IPS DF 19.7 (cell line): Measurements from ENCODE around the gene UAP1.

Experiments
- DNase-seq: peaks from one replicate; pipeline ENCODE4 v3.0.0-alpha.2; 2013; ENCODE audit warnings: low read depth, low spot score

The UAP1 gene

DNA sequence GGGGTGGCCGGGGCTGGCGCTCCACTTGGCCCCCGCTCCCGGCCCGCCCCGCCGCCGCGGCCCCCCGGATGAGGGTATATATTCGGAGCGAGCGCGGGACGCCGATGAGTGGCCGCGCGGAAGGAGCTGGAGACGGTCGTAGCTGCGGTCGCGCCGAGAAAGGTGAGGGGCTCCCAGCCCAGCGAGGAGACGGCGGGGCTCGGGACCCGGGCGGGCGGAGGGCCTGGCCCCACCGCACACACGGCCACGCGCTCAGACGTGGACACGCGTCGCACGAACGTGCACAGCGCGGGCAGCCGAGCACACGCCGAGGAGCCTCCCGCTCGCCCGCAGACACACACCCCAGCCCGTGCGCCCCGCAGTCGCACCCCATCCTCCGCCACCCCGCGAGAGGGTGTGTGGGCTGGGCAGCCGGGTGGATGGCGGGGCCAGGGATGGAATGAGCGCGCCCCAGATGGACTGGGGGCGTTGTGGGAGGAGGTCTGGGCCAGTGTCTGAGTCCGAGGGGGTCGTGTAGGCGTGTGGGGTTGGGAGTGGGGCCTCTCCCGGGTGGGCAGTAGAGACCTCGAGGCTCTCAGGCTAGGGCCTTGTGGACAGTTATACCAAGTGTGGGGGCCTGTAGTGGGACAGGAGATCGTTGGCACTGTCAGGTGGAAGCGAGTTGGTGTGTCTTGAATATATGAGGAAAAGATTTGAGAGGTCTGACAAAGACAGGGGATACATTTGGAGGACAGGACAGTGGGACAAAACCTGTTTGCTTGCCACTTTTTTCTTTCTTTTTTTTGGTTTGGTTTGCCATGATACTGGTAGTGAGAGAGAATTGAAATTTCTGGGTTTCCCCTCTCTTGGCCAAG is at the start of gene UAP1:
TSS of gene UAP1 (plus strand) at position 107 of the 854 bp plus-strand sequence. CDS start 4,347 bp downstream, outside the sequence.
- DNase-seq = no peak

DNA sequence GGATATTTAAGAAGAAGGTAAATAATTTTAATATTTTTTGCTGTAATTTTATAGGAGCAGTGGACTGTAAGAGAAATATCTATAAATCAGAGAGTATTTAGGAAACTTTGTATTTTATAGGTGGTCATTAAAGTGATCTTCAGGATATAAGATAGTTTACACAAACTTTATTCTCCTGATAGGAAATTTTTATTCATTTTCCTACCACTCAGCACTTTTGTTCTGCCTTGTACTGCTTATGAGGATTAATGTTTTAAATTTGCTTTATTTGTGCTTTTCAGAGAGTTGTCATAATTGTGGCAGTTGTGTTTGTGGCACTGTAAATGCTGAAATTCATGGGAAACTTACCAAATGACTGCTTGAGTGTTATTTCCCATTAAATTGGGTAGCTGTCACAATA is 34.2 kb upstream of the UAP1 start:
- no peak for DNase-seq

DNA sequence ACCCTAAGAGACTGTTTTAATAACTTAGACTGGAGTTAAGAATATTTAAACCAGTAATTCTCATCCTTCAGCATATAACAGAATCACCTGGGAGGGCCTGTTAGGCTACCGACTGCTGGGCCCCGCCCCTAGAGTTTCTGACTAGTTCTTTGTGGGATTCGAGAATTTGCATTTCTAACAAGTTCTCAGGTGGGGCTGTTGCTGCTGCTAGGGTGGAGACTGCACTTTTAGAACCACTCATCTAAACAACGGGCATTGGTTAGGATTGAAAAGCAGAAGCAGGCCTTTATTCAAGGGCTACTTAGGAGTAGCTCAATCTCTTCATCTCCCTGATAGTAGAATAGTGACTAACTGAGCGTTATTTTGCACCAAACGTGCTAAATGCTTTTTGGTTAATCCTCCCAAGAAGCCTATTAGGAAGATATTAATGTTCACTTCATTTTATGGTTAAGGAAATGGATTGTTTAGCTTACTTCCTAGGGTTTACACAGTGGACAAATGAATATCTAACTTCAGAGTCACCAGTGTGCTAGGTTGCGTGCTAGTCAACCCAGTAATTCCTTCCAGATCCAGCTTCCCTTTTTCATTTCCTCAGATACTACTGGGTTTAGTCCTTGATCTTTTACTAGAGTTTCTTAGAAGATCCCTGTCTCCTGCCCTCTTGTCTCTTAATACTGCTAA is 31.1 kb upstream of the UAP1 start:
- peak; percentile 28 for DNase-seq

DNA sequence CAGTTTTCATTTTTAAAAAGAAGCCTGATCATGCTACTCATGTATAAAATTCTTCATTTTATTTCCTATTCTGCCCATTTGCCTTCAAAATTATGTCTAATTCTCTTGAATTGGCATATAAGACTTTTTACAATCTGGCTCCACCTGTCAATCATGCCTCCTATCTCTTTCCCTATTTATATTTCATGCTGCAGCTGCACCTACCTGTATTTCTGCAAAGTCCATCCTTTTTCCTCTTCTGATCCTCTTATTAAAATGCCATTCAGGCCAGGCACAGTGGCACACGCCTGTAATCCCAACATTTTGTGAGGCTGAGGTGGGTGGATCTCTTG is 30.6 kb upstream of the UAP1 start:
- DNase-seq = no peak

DNA sequence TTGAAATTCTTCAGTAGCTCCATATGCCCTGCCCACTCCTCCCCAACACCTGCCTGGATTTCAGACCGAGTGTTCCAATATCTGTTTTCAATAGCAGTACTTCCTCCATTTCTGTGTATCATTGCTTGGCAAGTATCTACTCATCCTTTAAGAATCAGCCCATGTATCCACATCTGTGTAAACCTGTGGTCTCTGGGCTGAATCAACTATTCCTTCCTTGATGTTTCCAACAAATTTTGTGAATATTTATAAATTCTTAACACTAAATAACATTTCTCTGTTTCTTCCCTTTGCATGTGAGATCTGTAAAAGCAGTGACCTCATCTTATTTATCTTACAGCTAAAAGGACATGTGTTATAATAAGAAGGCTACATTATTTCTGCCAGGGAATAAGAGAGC is 26.0 kb upstream of the UAP1 start:
- no peak for DNase-seq

DNA sequence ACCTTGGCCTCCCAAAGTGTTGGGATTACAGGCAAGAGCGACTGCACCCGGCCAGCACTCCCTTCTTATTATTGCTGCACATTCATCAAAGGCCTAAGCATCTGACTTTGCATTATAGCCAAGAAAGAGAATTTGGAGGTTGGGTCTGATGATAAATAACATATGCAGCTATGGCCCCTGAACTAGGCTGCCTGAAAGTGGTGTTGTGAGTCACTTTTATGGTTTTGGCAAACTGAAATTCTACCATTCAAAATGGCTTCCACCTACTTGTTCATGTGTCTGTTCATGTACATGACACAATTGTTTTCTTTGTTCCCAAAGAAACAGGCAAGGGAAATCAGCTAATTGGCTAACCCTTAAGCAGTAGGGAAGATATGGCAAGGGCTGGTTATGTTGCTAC is 25.0 kb upstream of the UAP1 start:
- no peak for DNase-seq

DNA sequence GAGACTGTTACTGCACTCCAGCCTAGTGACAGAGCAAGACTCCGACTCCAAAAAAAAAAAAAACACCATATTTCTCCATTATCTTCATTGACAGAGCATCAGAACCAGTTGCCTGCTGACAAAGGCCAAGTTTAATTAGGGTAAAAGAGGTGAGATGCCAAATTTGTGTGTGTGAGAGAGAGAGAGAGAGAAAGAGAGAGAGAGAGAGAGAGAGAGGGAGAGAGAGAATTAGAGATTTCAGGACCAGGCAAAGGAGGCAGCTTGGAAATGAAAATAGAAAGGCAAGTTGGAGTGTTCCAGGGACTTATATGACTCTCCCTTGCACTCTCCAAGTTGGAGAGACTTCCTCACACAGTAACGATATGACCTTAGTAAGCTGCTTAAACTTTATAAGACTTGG is 24.3 kb upstream of the UAP1 start:
- no peak for DNase-seq

DNA sequence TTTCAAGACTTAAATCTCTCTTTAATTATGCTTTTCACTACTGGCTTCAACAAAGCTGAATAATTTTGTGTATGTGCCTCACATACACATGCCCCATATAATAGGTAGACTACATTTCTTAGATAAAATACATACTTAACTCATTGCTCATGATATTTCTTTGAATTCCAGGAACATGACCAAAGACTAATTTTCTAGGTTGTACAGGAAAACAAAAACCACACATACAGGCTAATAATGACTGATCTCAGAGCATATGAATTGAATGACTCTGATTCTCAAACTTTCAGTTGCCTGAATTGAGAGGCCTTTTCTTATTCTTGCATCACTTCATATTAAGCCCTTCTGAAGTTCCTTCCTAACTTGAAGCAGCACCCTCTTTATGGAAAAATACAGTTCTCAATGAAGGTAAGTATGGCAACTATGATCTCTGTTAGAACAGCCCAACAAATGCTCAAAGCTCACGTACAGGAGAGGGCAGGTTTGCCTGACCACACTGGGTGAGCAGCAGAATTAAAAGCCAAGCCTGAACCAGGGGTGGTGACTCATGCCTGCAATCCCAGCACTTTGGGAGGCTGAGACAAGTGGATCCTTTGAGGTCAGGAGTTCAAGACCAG is 22.6 kb upstream of the UAP1 start:
- DNase-seq = no peak

DNA sequence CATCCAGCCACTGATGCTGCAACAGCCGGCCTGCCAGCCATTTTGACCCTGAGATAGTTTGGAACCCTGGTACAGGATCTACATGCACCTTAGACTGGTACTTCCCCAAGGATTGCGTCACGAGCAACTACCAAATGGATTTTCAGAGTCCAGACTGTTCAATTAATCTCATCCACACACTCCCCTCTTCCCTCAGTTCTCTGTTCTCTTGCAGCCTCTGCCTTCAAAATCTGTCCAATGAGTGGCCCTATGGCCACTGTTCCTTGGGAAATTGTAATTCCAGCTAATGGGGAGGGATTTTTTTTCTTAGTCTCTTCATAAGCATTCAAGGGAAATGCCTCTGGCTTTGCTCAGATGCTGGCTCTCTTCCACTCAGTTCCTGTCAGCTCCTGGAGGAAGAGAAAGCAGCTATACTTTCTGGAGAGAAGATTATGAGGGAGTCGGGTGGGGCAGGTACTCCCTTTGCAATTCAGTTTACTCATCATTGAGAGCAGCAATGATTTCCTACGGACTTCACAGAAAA is 19.8 kb upstream of the UAP1 start:
- no peak for DNase-seq

DNA sequence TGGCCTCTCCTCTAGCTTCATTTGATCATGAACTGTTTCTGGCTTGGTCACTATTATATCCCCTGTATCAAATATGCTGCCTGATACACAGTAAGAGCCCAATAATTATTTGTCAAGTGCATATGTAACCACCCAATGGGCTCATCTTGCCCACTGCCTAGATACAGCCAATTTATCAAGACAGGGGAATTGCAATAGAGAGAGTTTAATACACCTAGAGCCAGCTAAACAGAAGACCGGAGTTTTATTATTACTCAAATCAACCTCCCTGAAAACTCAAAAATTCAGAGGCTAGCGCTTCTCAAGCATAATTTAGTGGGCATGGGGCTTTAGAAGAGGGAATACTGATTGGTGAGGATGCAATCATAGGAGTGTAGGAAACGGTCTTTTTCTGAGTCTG is 18.3 kb upstream of the UAP1 start:
- DNase-seq = no peak

DNA sequence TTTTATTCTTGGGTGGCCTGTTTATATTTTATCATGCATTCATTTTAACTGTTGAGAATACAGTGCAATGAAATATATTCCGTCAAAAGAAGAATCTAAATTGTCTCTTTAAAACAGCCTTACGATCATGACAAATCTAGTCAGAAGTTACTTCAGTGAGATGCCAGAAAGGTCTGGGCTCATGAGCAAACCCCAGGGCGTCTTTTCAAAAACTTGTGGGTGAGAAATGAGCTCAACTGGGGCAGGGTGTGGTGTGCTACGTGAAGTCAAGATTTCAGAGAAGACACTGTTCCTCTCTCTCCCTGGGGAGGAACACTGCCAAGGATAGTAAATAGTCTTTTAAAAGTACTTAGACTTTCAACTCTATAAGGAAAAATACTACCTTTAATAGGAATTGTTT is 13.4 kb upstream of the UAP1 start:
- no peak for DNase-seq

DNA sequence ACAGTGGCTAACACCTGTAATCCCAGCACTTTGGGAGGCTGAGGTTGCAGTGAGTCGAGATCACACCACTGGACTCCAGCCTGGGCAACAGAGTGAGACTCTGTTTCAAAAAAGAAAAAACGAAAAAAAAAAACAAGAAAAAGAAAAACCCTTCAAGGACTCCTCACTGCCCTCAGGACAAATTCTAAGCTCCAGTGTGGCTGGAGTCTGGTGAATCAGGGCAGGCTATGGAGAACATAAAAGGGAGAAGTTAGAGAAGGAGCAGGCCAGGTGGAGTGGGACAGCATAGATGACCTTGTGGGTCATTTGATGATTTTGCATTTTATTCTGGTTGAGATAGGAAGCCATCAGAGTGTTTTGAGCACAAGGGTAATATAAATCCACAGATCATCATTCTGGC is 12.5 kb upstream of the UAP1 start:
- no peak for DNase-seq

DNA sequence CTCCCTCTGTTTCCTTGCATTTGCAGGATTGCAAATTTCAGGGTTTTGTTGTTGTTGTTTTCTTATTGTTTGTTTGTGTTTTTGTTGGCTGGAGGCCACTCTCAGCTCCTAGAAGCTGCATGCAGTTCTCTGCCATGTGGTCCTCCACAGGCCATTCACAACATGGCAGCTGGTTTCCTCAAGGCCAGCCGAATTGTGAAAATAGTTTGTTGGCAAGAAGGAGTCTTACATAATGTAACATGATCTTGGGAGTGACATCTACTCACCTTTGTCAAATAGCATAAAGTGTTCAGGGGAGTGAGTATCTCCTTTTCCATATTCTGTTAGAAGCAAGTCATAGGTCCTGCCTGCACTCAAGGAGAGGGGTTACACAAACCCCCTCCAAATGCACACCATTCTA is 10.6 kb upstream of the UAP1 start:
- DNase-seq = no peak

DNA sequence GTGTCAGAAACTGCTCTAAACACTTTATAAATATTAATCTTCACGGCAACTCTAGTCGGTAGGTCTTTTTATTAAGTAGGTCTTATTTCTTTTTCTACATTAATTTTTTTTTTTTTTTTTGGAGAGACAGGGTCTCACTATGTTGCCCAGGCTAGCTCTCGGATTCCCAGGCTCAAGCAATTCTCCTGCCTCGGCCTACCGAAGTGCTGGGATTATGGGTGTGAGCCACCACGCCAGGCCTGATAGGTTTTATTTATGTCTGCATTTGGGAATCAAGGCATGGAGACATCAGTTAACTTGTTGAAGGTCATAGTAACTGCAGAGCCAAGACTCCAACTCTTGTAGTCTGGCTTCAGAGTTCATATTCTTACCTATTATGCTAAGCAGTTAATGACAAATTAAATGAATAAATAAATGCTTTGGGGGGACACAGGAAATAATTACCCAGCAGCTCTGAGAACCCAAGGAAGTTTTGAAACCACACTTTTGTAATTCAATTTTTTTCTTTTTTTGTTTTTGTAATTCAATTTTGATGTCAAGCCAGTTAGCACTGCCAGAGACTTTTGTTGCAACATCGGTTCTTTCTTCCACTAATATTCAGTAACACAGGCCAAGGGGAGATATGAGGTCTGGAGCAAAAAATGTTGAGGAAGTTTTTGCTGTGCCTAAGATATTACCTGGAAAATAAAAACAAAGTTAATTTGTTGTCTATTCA is 9.4 kb upstream of the UAP1 start:
- DNase-seq = no peak

DNA sequence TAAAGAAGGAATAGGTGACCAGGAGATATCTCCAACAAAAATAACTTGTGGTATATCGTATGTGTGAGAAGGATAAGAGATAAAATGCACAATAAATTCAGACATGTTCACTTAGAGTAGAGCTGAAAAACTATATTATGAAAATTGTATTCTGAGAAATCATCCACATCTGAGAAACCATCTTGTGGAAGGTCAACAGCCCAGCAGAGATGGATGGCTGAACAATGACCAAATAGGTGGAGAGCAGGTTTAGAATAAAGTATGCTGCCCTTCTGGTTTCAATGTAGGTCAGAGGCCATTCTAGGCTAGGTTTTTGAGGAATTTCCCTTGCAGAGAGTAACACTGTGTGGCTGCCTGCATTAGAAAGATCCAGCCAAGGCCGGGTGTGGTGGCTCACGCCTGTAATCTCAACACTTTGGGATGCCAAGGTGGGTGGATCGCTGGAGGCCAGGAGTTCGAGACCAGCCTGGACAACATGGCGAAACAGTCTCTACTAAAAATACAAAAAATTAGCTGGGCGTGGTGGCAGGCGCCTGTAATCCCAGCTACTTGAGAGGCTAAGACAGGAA is 8.8 kb upstream of the UAP1 start:
- DNase-seq = no peak

DNA sequence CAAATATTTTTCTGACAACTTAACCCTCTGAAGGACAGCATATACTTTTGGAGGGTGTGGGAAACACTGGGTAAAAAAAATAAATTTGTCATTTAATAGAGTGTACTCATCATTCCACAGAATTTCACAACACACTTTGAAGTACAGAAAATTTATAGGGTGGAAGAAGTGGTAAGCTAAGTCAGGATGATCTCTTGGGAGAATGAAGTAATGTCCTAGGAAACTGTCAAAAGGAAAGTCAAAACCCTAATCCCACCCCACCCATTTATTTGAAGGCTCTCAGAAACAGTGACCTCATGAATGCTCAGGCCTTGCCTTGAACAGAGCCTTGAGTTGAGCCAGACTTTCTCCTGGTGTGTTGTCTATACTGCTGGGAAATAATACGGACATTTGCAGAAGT is 7.3 kb upstream of the UAP1 start:
- no peak for DNase-seq

DNA sequence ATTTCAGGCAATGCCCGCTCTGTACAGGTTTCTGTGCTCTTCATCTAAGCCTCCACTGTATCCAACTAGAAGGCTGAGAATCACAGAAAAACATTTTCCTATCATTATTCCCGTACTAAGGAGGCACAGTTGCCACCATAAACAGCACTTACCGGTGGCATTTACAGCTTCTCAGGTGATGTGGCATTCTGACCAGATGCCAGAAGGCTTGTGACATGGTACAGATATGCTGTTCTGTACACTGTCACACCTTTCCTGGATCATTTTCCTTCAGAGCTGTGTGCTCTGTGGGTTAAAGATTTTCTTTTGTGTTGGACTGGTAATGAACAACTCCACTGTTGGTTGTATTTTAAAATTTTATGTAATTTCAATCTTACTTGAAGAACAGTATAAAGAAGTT is 4.0 kb upstream of the UAP1 start:
- no peak for DNase-seq

DNA sequence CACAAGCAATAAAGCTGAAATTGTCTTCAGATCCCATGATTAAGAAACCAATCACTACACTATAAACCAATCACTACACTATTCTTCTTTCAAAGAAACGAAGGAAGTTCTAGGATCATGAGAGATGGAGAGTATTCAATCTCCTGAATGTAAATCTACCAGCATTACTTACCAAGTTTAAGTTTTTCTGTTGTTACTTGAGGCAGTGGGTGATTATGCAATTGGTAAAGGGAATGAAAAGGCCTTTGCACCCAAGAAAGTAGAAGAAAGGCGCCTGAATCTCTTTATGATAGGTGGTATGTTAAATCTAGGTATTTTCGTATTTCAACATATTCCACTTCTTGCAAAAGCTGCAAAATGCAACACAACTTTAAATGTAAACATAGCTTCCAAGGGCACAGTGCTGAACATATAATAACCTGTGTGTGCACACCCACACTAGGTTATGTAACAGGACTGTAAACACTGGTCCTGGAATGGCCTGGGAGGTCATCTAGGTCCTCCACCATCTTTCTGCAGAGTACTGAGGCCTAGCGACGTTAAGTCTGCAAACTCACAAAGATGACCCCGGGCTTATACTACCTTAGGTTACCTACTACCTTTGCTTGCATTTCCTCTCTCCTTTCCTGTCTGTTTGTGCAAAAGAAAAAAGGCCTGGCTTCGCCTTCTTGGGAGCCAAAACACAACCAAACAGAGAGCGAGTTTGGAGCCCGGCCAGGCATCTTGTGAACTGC is 1.1 kb upstream of the UAP1 start:
- DNase-seq = no peak

DNA sequence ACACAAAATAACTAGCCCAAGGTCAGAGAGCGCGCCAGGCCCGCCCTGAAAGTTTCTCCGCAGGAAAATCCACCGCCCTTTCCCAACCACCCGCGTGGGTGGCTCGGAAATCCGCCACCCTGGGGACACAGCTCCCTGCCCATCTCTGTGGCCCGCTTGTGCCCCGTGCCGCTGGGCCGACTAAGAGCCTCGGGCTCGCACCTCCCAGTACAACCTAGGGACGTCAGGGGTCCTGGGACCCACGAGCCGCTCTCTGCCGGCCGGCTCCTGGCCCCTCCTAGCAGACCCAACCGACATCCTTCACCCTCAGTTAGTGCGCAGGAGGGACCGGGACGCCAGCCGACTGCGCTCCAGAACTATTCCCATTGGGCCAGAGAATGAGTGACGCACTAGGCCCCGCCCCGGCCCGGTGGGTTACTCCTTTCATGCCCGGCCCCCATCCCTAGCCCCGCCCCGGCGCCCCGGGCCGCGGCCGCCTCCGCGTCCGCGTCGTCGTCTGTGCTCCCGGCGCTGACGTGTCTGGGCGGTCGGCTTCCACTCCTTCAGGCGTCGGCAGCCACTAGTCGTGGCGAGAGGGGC is 396 bp upstream of the UAP1 start:
- peak; percentile 83 for DNase-seq

DNA sequence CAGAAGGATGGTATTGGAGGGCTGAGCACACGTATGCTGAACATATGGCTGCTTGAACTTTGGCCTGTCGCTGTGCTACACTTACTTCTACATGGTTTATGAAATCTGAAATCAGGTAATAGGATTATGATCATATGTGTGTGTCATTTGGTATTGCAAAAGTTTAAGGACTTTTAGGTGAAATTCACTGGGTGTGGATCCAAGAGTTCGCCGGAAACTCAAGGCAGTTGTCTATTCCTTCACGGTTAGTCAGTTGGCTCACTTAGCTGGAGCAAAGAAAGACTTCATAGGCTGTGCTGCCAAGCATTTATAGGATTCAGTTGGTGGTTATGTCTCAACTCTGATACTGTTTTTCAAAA is 927 bp downstream of the UAP1 start:
- DNase-seq = no peak

DNA sequence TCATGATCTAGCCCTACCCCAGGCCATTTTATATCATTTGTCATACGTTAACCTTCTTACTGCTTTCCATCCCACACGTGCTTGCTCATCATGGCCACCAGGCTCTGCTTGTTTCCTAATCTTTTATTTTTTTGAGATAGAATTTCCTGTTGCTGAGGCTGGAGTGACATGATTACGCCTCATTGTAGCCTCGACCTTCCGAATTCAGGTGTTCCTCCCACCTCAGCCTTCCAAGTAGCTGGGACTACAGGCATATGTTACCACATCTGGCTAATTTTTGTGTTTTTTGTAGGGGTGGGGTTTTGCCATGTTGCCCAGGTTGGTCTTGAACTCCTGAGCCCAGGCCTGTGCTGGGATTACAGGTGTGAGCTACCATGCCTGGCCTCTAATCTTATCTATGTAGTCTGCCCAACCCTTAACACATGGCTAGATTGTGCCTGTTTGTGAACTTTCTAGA is 3.3 kb downstream of the UAP1 start:
- DNase-seq = no peak
